Neural cell (in vitro differentiated cells): Measurements from ENCODE around the gene APAF1. TPM values are rescaled to one million over a fixed set of nuclear protein-coding genes. Genes with fewer than 3 reads are reported as not detected.

ENCODE experiments used
- H2AFZ ChIP-seq: fragments of 200-600, 300-800 bp; sonication (generic), shearing (Covaris generic); 2 replicates; pipeline ENCODE4 v1.6.0; 2014; ENCODE audit warnings: low read depth, mild to moderate bottlenecking, antibody characterized with exemption, low read length, moderate library complexity
- H3F3A ChIP-seq: fragments of 200-600 bp; shearing (Covaris generic); 2 replicates; pipeline ENCODE4 v1.6.1; 2016; ENCODE audit warnings: mild to moderate bottlenecking, moderate library complexity, mixed read lengths, antibody characterized with exemption, low read length; ENCODE audit not compliant: insufficient read depth, poor library complexity, severe bottlenecking
- H3K27ac ChIP-seq: fragments of 200-600, 300-800 bp; sonication (generic), shearing (Covaris generic); 2 replicates; pipeline ENCODE4 v1.5.1; 2014; ENCODE audit warnings: mild to moderate bottlenecking, low read length, moderate library complexity
- H3K27me3 ChIP-seq: fragments of 300-800, 200-600 bp; sonication (generic), shearing (Covaris generic); 2 replicates; pipeline ENCODE4 v1.6.0; 2014; ENCODE audit warnings: mild to moderate bottlenecking, low read depth, low read length, moderate library complexity; ENCODE audit not compliant: insufficient read depth
- H3K36me3 ChIP-seq: fragments of 300-800, 200-600 bp; sonication (generic), shearing (Covaris generic); 2 replicates; pipeline ENCODE4 v1.5.1; 2014; ENCODE audit warnings: mild to moderate bottlenecking, antibody characterized with exemption, low read length, moderate library complexity; ENCODE audit not compliant: insufficient read depth
- H3K4me2 ChIP-seq: fragments of 300-800, 200-600 bp; sonication (generic), shearing (Covaris generic); 2 replicates; pipeline ENCODE4 v1.6.0; 2014; ENCODE audit warnings: mild to moderate bottlenecking, low read length
- H3K4me3 ChIP-seq: fragments of 300-800, 200-600 bp; sonication (generic), shearing (Covaris generic); 2 replicates; pipeline ENCODE4 v1.5.1; 2014; ENCODE audit warnings: mild to moderate bottlenecking, low read length, moderate library complexity
- H3K79me2 ChIP-seq: fragments of 200-600 bp; shearing (Covaris generic); replicated peaks from 2 replicates; pipeline ENCODE4 v1.6.0; 2014; ENCODE audit warnings: mild to moderate bottlenecking, low read length, moderate library complexity; ENCODE audit not compliant: insufficient read depth
- H3K9ac ChIP-seq: fragments of 300-800, 200-600 bp; sonication (generic), shearing (Covaris generic); 2 replicates; pipeline ENCODE4 v1.6.1; 2016; ENCODE audit warnings: mild to moderate bottlenecking, low read length, mixed read lengths
- H3K9me2 ChIP-seq: fragments of 200-600 bp; shearing (Covaris generic); 2 replicates; pipeline ENCODE4 v1.6.1; 2016; ENCODE audit warnings: mild to moderate bottlenecking, low read length, mixed read lengths; ENCODE audit not compliant: insufficient read depth
- H3K9me3 ChIP-seq: fragments of 200-600, 300-800 bp; sonication (generic), shearing (Covaris generic); 2 replicates; pipeline ENCODE4 v1.6.1; 2016; ENCODE audit warnings: mild to moderate bottlenecking, mixed run types, low read length, moderate library complexity, mixed read lengths
- H4K20me1 ChIP-seq: fragments of 200-600 bp; shearing (Covaris generic); 2 replicates; pipeline ENCODE4 v1.6.1; 2016; ENCODE audit warnings: mild to moderate bottlenecking, mixed run types; ENCODE audit not compliant: insufficient read depth
- EP300 ChIP-seq: fragments of 450-650 bp; conservative IDR thresholded peaks from 2 replicates; pipeline ENCODE4 v1.6.1; 2014; ENCODE audit warnings: antibody characterized with exemption, mild to moderate bottlenecking, moderate library complexity; ENCODE audit not compliant: poor library complexity, severe bottlenecking
- EZH2 ChIP-seq: fragments of 200-600, 300-800 bp; shearing (Covaris generic), sonication (generic); IDR thresholded peaks from 2 replicates; pipeline ENCODE4 v1.6.1; 2014; ENCODE audit warnings: antibody characterized with exemption, low read length, borderline replicate concordance, mild to moderate bottlenecking; ENCODE audit not compliant: insufficient read depth, poor library complexity, severe bottlenecking
- MXI1 ChIP-seq: fragments of 450-650 bp; conservative IDR thresholded peaks from 2 replicates; pipeline ENCODE4 v1.6.1; 2014; ENCODE audit warnings: antibody characterized with exemption, mild to moderate bottlenecking; ENCODE audit not compliant: poor library complexity, severe bottlenecking
- POLR2AphosphoS5 ChIP-seq: IDR thresholded peaks from 2 replicates; pipeline ENCODE4 v1.6.1; 2012
- RAD21 ChIP-seq: fragments of 450-650 bp; conservative IDR thresholded peaks from 2 replicates; pipeline ENCODE4 v1.6.1; 2014; ENCODE audit warnings: antibody characterized with exemption, mild to moderate bottlenecking, moderate library complexity
- SMC3 ChIP-seq: fragments of 450-650 bp; conservative IDR thresholded peaks from 2 replicates; pipeline ENCODE4 v1.6.1; 2014; ENCODE audit warnings: antibody characterized with exemption, mild to moderate bottlenecking, moderate library complexity; ENCODE audit not compliant: poor library complexity
- TAF1 ChIP-seq: IDR thresholded peaks from 2 replicates; pipeline ENCODE4 v1.6.1; 2012; ENCODE audit warnings: low read depth
- polyA plus RNA-seq: library from polyadenylated mRNA; depleted of rRNA; stranded (reverse); fragments of >200 nt; gene quantifications from 2 replicates; pipeline ENCODE4 v1.2.3, GENCODE V29; 2014
- TF ChIP-seq, protein P1 (sequence below): IDR thresholded peaks from 2 replicates; pipeline ENCODE4 v1.6.1; 2012; ENCODE audit warnings: borderline replicate concordance
- TF ChIP-seq, protein P2 (sequence below): fragments of 450-650 bp; IDR thresholded peaks from 2 replicates; pipeline ENCODE4 v1.5.1; 2014; ENCODE audit warnings: antibody characterized with exemption, mild to moderate bottlenecking, moderate library complexity; ENCODE audit not compliant: poor library complexity, severe bottlenecking

Gene APAF1
- polyA plus RNA-seq, 1 donor from 2014 or later: 32.2 TPM

DNA sequence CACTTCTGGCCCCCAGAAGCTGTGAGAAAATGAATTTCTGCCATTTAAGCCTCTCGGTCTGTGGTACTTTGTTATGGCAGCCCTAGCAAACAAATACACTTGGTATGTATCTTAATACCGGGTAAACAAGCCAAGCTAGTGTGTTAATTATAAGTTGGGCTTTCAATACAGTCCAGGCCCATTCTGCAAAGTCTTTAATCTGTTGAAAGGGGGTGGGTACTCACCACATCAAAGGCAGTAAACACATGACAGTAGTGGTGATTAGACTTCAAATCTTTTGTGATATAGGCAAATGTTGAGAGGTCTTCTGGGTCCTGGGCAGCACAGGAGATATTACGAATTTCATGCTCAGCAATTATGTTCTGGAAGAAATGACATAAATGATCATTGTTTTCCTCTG, 127.7 kb downstream of the APAF1 start:
- H3K79me2 ChIP-seq: no peaks in the 10 kb centered on the region
- no peaks in the 10 kb centered on the region for H4K20me1 ChIP-seq
- no peaks in the 10 kb centered on the region for H3F3A ChIP-seq
- H2AFZ ChIP-seq: no peak overlapping the region
- no peaks in the 10 kb centered on the region for H3K9me3 ChIP-seq
- no peak overlapping the region for H3K9ac ChIP-seq
- H3K4me3 ChIP-seq: no peak overlapping the region
- H3K27me3 ChIP-seq: no peaks in the 10 kb centered on the region
- peaks cover 20% of the 10 kb centered on the region for H3K36me3 ChIP-seq
- H3K9me2 ChIP-seq: no peaks in the 10 kb centered on the region
- TF ChIP-seq, protein P1, sequence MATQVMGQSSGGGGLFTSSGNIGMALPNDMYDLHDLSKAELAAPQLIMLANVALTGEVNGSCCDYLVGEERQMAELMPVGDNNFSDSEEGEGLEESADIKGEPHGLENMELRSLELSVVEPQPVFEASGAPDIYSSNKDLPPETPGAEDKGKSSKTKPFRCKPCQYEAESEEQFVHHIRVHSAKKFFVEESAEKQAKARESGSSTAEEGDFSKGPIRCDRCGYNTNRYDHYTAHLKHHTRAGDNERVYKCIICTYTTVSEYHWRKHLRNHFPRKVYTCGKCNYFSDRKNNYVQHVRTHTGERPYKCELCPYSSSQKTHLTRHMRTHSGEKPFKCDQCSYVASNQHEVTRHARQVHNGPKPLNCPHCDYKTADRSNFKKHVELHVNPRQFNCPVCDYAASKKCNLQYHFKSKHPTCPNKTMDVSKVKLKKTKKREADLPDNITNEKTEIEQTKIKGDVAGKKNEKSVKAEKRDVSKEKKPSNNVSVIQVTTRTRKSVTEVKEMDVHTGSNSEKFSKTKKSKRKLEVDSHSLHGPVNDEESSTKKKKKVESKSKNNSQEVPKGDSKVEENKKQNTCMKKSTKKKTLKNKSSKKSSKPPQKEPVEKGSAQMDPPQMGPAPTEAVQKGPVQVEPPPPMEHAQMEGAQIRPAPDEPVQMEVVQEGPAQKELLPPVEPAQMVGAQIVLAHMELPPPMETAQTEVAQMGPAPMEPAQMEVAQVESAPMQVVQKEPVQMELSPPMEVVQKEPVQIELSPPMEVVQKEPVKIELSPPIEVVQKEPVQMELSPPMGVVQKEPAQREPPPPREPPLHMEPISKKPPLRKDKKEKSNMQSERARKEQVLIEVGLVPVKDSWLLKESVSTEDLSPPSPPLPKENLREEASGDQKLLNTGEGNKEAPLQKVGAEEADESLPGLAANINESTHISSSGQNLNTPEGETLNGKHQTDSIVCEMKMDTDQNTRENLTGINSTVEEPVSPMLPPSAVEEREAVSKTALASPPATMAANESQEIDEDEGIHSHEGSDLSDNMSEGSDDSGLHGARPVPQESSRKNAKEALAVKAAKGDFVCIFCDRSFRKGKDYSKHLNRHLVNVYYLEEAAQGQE: no peak
- TF ChIP-seq EZH2: no peak
- TF ChIP-seq SMC3: no peak
- H3K27ac ChIP-seq: no peak overlapping the region
- no peak overlapping the region for H3K4me2 ChIP-seq

DNA sequence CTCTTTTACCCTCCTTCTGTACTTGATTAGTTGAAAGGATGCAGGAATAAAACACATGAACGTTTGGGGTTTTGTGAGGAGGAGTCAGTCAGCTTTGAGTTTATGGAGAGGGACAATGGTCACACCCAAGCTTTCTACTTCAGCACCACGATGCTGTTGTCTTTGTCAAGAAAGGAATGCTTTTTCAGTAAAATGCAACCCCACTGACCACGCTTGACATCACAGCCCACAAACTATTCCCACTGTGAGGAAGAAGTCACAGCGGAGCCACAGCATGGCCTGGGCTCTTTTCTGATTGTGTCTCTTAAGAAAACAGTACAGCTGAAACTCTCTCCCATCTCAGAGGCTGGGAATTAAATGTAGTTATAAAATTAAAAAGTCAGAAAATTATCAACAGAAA, 135.2 kb downstream of the APAF1 start:
- H3K36me3 ChIP-seq: peaks cover 13% of the 10 kb centered on the region

More for the DNA sequence above, 135.2 kb downstream of the APAF1 start:
- Histone ChIP-seq H4K20me1 (no peaks in the 10 kb centered on the region), H3K9ac (no peak overlapping the region), H3K4me2 (no peak overlapping the region), H3K9me2 (no peaks in the 10 kb centered on the region), H3K27me3 (no peaks in the 10 kb centered on the region), H2AFZ (no peak overlapping the region), H3K27ac (no peak overlapping the region), H3K79me2 (no peaks in the 10 kb centered on the region), H3K4me3 (no peak overlapping the region), H3F3A (no peaks in the 10 kb centered on the region), H3K9me3 (no peaks in the 10 kb centered on the region)
- TF ChIP-seq RAD21: no peak
- no peak for TF ChIP-seq TAF1
- TF ChIP-seq EZH2: no peak
- TF ChIP-seq, protein P2, sequence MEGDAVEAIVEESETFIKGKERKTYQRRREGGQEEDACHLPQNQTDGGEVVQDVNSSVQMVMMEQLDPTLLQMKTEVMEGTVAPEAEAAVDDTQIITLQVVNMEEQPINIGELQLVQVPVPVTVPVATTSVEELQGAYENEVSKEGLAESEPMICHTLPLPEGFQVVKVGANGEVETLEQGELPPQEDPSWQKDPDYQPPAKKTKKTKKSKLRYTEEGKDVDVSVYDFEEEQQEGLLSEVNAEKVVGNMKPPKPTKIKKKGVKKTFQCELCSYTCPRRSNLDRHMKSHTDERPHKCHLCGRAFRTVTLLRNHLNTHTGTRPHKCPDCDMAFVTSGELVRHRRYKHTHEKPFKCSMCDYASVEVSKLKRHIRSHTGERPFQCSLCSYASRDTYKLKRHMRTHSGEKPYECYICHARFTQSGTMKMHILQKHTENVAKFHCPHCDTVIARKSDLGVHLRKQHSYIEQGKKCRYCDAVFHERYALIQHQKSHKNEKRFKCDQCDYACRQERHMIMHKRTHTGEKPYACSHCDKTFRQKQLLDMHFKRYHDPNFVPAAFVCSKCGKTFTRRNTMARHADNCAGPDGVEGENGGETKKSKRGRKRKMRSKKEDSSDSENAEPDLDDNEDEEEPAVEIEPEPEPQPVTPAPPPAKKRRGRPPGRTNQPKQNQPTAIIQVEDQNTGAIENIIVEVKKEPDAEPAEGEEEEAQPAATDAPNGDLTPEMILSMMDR: no peak
- no peak for TF ChIP-seq SMC3
- TF ChIP-seq, protein P1: no peak
- TF ChIP-seq MXI1: no peak
- TF ChIP-seq EP300: no peak
- TF ChIP-seq POLR2AphosphoS5: no peak
